Neural progenitor cell (in vitro differentiated cells): ENCODE results near the gene FOXI1. TPM values are rescaled to one million over a fixed set of nuclear protein-coding genes. Genes with fewer than 3 reads are reported as not detected.

Source experiments
- DNase-seq: peaks from one replicate; pipeline ENCODE4 v3.0.0-alpha.2; 2016; ENCODE audit warnings: low spot score
- H2AFZ ChIP-seq: fragments of 200-600 bp; sonication (generic); replicated peaks from 2 replicates; pipeline ENCODE4 v1.6.1; 2016; ENCODE audit warnings: antibody characterized with exemption
- H3F3A ChIP-seq: fragments of 200-600 bp; sonication (generic); 2 replicates; pipeline ENCODE4 v1.6.1; 2016; ENCODE audit warnings: antibody characterized with exemption, low read depth
- H3K27ac ChIP-seq: fragments of 200-600 bp; sonication (generic); 2 replicates; pipeline ENCODE4 v1.5.1; 2016; ENCODE audit warnings: mild to moderate bottlenecking
- H3K27me3 ChIP-seq: fragments of 200-600 bp; sonication (generic); 2 replicates; pipeline ENCODE4 v1.6.1; 2016; ENCODE audit warnings: mild to moderate bottlenecking, moderate library complexity
- H3K36me3 ChIP-seq: fragments of 200-600 bp; sonication (generic); 2 replicates; pipeline ENCODE4 v1.5.1; 2016
- H3K4me1 ChIP-seq: fragments of 200-600 bp; sonication (generic); 2 replicates; pipeline ENCODE4 v1.6.1; 2016; ENCODE audit warnings: mixed run types
- H3K4me2 ChIP-seq: fragments of 200-600 bp; sonication (generic); 2 replicates; pipeline ENCODE4 v1.6.1; 2016
- H3K4me3 ChIP-seq: fragments of 200-600 bp; sonication (generic); 2 replicates; pipeline ENCODE4 v1.5.1; 2016
- H3K79me2 ChIP-seq: fragments of 200-600 bp; sonication (generic); 2 replicates; pipeline ENCODE4 v1.6.1; 2016; ENCODE audit warnings: low read depth
- H3K9ac ChIP-seq: fragments of 200-600 bp; sonication (generic); 2 replicates; pipeline ENCODE4 v1.6.1; 2016
- H3K9me3 ChIP-seq: fragments of 200-600 bp; sonication (generic); 2 replicates; pipeline ENCODE4 v1.5.1; 2016; ENCODE audit warnings: low read depth
- H4K20me1 ChIP-seq: fragments of 200-600 bp; sonication (generic); 2 replicates; pipeline ENCODE4 v1.6.1; 2016; ENCODE audit warnings: low read depth
- H3K27ac Mint-ChIP-seq: 3 replicates; pipeline ENCODE4 v1.8.0; 2021; ENCODE audit warnings: mixed read lengths
- H3K27me3 Mint-ChIP-seq: 2 replicates; pipeline ENCODE4 v1.8.0; 2022; ENCODE audit warnings: low read depth, mild to moderate bottlenecking, inconsistent platforms, moderate library complexity, mixed read lengths; ENCODE audit not compliant: insufficient read depth
- H3K36me3 Mint-ChIP-seq: 3 replicates; pipeline ENCODE4 v1.8.0; 2021; ENCODE audit warnings: mixed read lengths
- H3K4me1 Mint-ChIP-seq: 3 replicates; pipeline ENCODE4 v1.8.0; 2021; ENCODE audit warnings: mixed read lengths
- H3K4me3 Mint-ChIP-seq: 3 replicates; pipeline ENCODE4 v1.8.0; 2021; ENCODE audit warnings: mild to moderate bottlenecking, moderate library complexity, mixed read lengths
- H3K9me3 Mint-ChIP-seq: 3 replicates; pipeline ENCODE4 v1.8.0; 2020; ENCODE audit warnings: mixed read lengths
- CTCF ChIP-seq: fragments of 200-600 bp; sonication (generic); IDR thresholded peaks from 2 replicates; pipeline ENCODE4 v1.5.1; 2017; ENCODE audit warnings: antibody characterized with exemption, mild to moderate bottlenecking
- EZH2 ChIP-seq: fragments of 200-600 bp; sonication (generic); IDR thresholded peaks from 2 replicates; pipeline ENCODE4 v1.6.1; 2017; ENCODE audit warnings: antibody characterized with exemption, mild to moderate bottlenecking, moderate library complexity
- EZH2phosphoT487 ChIP-seq: fragments of 200-600 bp; sonication (generic); IDR thresholded peaks from 2 replicates; pipeline ENCODE4 v1.6.1; 2017; ENCODE audit warnings: antibody characterized with exemption
- total RNA-seq: library from RNA; depleted of rRNA; stranded (reverse); fragments of >200 nt; gene quantifications from 2 replicates; pipeline ENCODE4 v1.2.3, GENCODE V29; 2015; ENCODE audit warnings: low replicate concordance

FOXI1 gene
- total RNA-seq, 1 donor from 2014 or later, result not detected

DNA sequence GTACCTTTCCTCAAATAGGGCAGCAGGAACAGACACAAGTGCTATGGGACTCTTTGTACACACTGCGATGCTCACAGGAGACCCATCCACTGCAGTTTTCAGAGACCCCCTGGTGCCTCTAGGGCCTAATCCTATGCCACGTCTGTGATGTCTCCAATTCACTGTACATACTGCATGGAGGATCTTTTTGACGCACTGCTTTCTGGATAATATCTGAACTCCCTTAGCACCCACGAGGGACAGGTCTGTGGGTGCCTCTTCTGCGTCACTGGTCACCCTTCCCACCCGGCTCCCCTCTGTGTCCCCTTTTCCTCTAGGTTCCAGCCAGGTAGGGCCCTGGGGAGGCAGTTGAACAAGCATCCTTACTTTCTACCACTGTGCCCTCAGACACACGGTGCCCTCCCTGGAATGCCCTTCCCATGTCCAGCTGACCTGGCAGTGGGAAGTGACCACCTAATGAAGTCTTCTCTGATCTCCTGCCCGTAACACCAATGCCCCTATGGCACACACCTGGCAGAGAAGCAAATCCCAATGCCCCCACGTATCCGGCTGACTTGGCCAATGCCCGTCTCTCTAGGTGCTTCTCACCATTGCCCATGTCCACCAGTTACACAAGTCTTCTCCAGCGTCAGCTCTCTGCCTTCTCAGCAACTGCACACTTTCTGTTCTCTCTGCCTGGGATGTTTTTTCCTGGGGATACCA, 41.5 kb downstream of the FOXI1 start:
- no peaks in the 10 kb centered on the region for H3K9me3 Mint-ChIP-seq
- Histone ChIP-seq H3K36me3 (no peaks in the 10 kb centered on the region), H3K79me2 (no peaks in the 10 kb centered on the region), H3F3A (no peaks in the 10 kb centered on the region), H3K4me2 (no peak overlapping the region), H3K4me1 (no peaks in the 10 kb centered on the region), H3K27me3 (no peaks in the 10 kb centered on the region), H3K4me3 (no peak overlapping the region), H2AFZ (no peak overlapping the region), H4K20me1 (no peaks in the 10 kb centered on the region), H3K9ac (no peak overlapping the region), H3K9me3 (no peaks in the 10 kb centered on the region), H3K27ac (no peak overlapping the region)
- peaks cover 6% of the 10 kb centered on the region for H3K27me3 Mint-ChIP-seq
- H3K36me3 Mint-ChIP-seq, result no peaks in the 10 kb centered on the region
- peaks cover 17% of the 10 kb centered on the region for H3K4me1 Mint-ChIP-seq
- TF ChIP-seq CTCF (no peak), EZH2phosphoT487 (no peak), EZH2 (no peak)
- no peak overlapping the region for H3K27ac Mint-ChIP-seq
- H3K4me3 Mint-ChIP-seq, result no peak overlapping the region
- DNase-seq, result no peak

GRCh38 chr5:170147753-170148264, 42.1 kb downstream of the FOXI1 start:
- Mint-ChIP-seq H3K4me1 (peaks cover 17% of the 10 kb centered on the region), H3K27ac (no peak overlapping the region), H3K9me3 (no peaks in the 10 kb centered on the region), H3K27me3 (peaks cover 8% of the 10 kb centered on the region), H3K36me3 (no peaks in the 10 kb centered on the region), H3K4me3 (no peak overlapping the region)
- Histone ChIP-seq H3K9ac (no peak overlapping the region), H3K36me3 (no peaks in the 10 kb centered on the region), H3F3A (no peaks in the 10 kb centered on the region), H3K4me1 (no peaks in the 10 kb centered on the region), H3K79me2 (no peaks in the 10 kb centered on the region), H4K20me1 (no peaks in the 10 kb centered on the region), H3K27me3 (no peaks in the 10 kb centered on the region), H3K4me2 (no peak overlapping the region), H3K27ac (no peak overlapping the region), H3K4me3 (no peak overlapping the region), H2AFZ (no peak overlapping the region), H3K9me3 (no peaks in the 10 kb centered on the region)
- TF ChIP-seq EZH2 (no peak), EZH2phosphoT487 (no peak)
- no peak for DNase-seq

GRCh38 chr5:170148430-170149205, 42.9 kb downstream of the FOXI1 start:
- DNase-seq, result no peak
- H3F3A ChIP-seq, result no peaks in the 10 kb centered on the region
- H3K79me2 ChIP-seq, result no peaks in the 10 kb centered on the region
- Mint-ChIP-seq H3K27ac (peak overlapping the region; percentile 6), H3K9me3 (no peaks in the 10 kb centered on the region), H3K4me3 (no peak overlapping the region), H3K36me3 (no peaks in the 10 kb centered on the region), H3K27me3 (peaks cover 8% of the 10 kb centered on the region), H3K4me1 (peaks cover 17% of the 10 kb centered on the region)
- H2AFZ ChIP-seq, result peak overlapping the region; percentile 34
- H4K20me1 ChIP-seq, result no peaks in the 10 kb centered on the region
- H3K9ac ChIP-seq, result no peak overlapping the region
- no peak overlapping the region for H3K4me2 ChIP-seq
- no peaks in the 10 kb centered on the region for H3K4me1 ChIP-seq
- no peaks in the 10 kb centered on the region for H3K9me3 ChIP-seq
- H3K27me3 ChIP-seq, result no peaks in the 10 kb centered on the region
- H3K27ac ChIP-seq, result no peak overlapping the region
- H3K36me3 ChIP-seq, result no peaks in the 10 kb centered on the region
- TF ChIP-seq EZH2, result no peak
- TF ChIP-seq CTCF, result no peak
- TF ChIP-seq EZH2phosphoT487, result no peak
- H3K4me3 ChIP-seq, result no peak overlapping the region

DNA sequence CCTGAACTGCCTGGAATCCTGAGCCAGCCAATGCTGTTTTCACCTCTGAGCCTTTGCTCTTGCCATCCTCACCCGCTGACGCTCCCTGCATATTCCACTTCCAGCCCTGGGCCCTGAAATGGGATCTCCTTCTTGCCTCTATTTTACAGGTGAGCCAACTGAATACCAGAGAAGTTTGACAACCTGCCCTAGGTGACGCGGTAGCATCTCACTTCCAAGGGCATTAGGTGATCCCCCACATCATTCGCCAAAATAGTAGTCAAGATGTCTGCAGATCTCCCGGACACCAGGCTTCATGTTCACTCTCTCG, 43.5 kb downstream of the FOXI1 start:
- Histone ChIP-seq H3K9me3 (no peaks in the 10 kb centered on the region), H2AFZ (no peak overlapping the region), H3K4me3 (no peak overlapping the region), H3K4me2 (no peak overlapping the region), H3K36me3 (no peaks in the 10 kb centered on the region), H3K27ac (no peak overlapping the region), H3K4me1 (peaks cover 1% of the 10 kb centered on the region), H3K27me3 (no peaks in the 10 kb centered on the region), H3K9ac (no peak overlapping the region), H3F3A (no peaks in the 10 kb centered on the region), H3K79me2 (no peaks in the 10 kb centered on the region), H4K20me1 (no peaks in the 10 kb centered on the region)
- H3K4me3 Mint-ChIP-seq, result no peak overlapping the region
- H3K4me1 Mint-ChIP-seq, result peaks cover 17% of the 10 kb centered on the region
- no peaks in the 10 kb centered on the region for H3K36me3 Mint-ChIP-seq
- no peak for DNase-seq
- peaks cover 8% of the 10 kb centered on the region for H3K27me3 Mint-ChIP-seq
- H3K27ac Mint-ChIP-seq, result peak overlapping the region; percentile 6
- H3K9me3 Mint-ChIP-seq, result no peaks in the 10 kb centered on the region
- TF ChIP-seq EZH2 (no peak), EZH2phosphoT487 (no peak), CTCF (no peak)
